Measurements from ENCODE around the gene FILIP1. TPM values are rescaled to one million over a fixed set of nuclear protein-coding genes. Genes with fewer than 3 reads are reported as not detected.
"Not testable (repeated sequence)": the region's sequence is repeated elsewhere in the genome, so short reads cannot be mapped to it uniquely, and the experiment has no call there.

Gene FILIP1
- total RNA-seq, 1 experiment from 2014 or later, result 0.29 TPM

- DNase-seq (ENCODE audit: low spot score), result no peak
Measured at GRCh38 chr6:75422024-75422639, 71.5 kb downstream of the FILIP1 start.

DNA sequence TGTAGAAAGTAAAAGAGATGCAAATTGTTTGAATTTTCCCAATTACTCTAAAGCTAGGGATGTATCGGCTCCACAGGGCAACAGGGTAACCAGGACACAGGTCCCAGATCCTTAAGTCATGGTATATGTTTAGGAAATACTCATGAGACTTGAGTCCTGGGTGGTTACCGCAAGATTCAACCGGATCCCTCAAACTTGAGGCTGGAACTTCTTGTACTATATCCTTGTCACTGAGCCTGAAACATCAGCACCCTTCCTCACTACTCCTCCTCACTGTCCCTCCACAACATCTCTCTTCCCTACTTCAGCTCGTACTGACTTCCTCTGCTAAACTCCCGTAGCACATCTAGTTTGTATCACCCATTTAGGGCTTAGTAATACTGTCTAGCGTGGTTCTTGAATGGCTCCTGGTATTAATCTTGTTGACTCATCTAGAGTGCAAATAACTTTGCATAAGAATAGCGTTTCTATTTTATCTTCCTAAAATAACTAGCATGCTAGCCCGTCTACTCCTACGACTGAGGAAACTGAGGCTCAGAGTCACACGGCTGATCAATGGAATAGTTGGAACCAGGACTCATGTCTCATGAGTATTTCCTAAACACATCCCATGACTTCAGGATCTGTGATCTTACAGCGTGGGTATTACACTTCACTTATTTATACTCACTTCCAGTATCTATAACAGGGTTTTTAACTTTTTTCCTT lies 72.1 kb downstream of the FILIP1 start:
- DNase-seq (ENCODE audit: low spot score), result no peak

DNA sequence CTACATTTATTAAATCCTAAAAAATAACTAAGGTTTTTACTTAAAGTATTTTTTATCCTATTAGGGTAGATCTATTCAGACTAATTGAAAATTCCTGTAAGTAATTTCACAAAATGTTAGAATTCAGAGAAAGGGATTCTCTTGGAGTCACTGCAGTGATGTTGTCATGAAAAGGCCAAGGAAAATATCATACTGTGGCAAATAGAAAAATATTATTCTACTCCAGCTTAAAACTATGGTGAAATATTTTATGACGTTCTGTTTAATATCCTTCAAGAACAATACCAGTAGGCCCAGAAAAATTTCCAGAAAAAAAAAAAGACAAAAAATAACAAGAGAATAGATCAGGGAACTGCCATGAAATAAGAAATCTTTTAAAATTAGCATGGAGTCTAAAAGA lies 73.6 kb downstream of the FILIP1 start:
- DNase-seq (ENCODE audit: low spot score), result no peak

- DNase-seq (ENCODE audit: low spot score), result no peak
Measured at GRCh38 chr6:75419416-75419815, 74.2 kb downstream of the FILIP1 start.

DNA sequence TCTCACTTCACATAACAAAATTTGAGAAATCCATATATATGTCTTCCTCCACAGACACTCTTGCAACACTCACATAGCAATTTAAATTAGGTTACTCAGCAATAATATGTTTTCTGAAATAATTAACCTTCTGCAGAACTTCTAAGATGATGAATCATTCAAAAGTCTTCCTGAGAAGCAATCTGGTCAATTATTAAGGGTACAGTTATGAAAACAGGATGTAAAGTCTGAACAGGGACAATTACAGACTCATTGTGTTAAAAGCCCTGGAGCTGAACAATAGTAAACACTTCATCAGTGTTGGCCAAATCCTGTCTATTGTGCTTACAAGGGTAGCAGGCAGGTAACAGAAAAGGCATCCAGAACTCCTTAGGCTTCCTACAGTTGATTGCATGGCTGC lies 75.4 kb downstream of the FILIP1 start:
- peak; percentile 11 for DNase-seq (ENCODE audit: low spot score)

DNA sequence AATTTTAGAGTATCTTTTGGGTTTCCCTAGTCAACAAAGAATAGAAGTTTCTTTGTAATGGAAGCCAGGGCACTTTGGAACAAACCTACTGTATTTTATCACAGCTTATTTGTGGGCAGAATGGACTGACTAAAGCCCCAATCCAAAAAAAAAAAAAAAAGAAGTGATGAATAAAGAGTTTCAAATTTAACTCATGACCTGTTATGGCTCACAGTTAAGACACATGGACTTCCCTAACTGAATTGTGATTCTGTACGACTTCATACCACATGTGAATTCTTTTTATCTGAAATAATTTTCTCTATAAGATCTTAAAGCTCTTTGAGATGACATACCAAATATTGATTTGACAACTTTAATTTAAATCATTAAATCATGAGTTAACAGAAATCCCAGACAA lies 77.2 kb downstream of the FILIP1 start:
- no peak for DNase-seq (ENCODE audit: low spot score)

GRCh38 chr6:75415804-75416203 lies 77.8 kb downstream of the FILIP1 start:
- DNase-seq (ENCODE audit: low spot score), result no peak

DNA sequence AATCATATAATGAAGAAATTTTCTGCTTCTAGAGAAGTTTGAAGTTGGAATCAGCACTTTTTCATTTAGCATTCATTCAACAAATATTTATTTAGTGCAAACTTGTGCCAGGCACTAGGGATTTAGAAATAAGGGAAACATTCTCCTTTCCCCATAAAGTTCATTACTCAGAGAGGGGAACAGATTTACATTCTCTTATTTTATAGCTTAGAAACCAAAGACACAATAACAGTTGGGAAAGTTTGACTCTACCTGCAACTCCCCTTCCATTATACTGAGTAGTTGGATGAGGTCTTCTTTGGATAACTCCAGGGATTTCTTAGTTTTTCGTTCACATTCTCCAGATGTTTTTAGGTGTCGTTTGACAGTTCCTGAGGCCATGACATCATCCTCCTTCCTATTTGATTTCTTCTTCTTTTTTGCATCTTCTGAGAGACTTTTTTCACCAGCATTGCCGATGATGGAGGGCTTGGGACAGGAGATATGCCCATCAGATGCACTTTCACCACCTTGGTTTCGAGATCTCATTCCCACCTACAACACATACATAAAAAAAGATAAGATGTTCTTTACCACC lies 79.1 kb downstream of the FILIP1 start:
- no peak for DNase-seq (ENCODE audit: low spot score)

DNA sequence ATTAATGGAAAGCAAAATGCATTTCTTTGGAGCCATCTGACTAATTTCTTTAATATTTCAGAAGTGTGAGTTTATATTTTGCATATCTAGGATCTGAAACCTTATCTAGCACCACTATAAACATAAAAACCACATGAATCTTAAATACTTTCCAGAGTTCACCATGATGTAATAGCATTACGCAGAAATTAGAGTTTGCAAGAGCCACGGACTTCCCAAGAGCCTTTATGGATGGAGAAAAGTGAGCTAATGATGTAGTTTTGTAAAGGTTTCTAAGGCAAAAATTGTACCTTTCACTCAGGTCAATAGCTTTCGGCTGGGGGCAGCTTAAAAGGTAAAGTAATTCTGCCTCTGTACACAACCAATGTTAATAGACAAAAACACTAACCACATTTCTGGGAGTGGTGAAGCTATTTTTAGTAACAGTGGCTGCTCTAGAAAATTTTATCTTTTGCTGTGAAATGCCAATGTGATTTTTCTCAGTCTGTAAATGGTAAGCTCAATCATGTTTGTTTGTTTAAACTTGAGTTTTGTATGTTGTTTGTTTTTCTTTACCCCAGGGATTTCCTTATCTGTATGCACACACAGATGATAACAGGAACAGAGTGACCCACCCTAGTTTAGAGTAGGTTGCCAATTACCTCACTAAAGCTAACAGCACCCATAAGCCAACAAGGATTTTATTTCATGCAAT lies 80.5 kb downstream of the FILIP1 start:
- peak; percentile 25 for DNase-seq (ENCODE audit: low spot score)

DNA sequence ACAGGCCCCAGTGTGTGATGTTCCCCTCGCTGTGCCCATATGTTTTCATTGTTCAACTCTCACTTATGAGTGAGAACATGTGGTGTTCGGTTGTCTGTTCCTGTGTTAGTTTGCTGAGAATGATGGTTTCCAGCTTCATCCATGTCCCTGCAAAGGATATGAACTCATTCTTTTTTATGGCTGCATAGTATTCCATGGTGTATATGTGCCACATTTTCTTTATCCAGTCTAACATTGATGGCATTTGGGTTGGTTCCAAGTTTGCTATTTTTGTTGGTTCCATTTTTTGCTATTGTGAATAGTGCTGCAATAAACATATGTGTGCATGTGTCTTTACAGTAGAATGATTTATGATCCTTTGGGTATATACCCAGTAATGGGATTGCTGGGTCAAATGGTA lies 83.0 kb downstream of the FILIP1 start:
- not testable (repeated sequence) for DNase-seq (ENCODE audit: low spot score)

DNA sequence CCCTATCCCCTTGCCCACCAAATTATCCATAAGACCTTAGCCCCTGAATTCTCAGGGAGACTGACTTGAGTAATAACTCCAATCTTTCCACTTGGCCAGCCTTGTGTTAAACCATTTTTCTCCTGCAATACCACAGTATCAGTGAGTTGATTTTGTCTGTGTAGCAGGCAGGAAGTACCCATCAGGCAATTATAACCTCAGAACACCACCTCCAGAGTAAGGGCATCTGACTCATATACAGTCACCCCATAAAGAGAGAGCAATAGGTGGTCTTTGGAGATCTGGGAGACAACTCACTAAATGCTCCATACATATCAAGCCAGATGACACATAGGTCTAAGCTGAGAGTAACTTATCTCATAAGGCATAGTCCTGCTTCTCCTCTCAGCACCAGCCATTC lies 83.7 kb downstream of the FILIP1 start:
- DNase-seq (ENCODE audit: low spot score), result peak; percentile 58

- DNase-seq (ENCODE audit: low spot score), result no peak
Measured at GRCh38 chr6:75409286-75409685, 84.3 kb downstream of the FILIP1 start.

DNA sequence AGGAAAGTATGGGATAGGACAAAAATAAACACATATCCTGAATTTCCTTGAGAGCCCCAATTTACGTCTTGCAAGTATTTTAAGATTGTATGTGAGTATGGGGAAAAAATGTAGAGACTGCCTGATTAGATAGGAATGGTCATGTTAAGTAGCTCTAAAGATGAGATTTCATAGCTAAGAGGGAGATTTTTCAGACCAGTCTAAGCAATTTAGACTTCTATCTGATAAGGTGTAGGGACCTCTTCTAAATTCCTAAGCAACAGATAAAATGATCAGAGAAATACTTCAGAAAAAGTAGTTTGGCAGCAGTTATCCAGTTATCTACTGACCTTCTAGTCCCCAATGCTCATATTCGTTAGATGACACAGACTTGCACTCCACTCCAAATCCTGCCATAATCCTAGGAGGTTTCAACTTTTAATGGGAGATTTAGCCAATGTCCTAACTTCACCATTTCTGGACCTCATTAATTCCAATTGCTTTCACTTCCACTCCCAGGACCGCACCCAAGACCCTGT lies 90.0 kb downstream of the FILIP1 start:
- no peak for DNase-seq (ENCODE audit: low spot score)

DNA sequence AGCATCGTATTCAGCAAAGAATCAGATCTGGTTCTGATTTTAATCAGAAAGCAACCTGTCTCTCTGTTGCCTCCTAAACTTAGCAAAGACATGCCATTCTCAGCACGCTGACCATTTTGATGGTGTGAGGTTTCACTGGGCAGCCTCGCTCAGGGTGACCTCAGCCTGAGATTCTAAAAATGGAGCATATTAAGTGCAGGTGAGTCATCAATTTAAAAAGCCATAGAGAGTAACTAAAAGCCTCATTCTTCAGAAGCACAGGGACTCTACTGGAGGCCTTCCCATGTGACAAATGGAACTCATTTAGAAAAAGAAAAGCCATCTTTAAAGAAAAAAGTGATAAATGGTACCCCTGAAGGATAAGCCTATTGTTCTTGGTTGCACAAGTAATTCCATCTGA lies 91.3 kb downstream of the FILIP1 start:
- peak; percentile 80 for DNase-seq (ENCODE audit: low spot score)

GRCh38 chr6:75397656-75398465 lies 95.7 kb downstream of the FILIP1 start:
- DNase-seq (ENCODE audit: low spot score), result peak; percentile 42

DNA sequence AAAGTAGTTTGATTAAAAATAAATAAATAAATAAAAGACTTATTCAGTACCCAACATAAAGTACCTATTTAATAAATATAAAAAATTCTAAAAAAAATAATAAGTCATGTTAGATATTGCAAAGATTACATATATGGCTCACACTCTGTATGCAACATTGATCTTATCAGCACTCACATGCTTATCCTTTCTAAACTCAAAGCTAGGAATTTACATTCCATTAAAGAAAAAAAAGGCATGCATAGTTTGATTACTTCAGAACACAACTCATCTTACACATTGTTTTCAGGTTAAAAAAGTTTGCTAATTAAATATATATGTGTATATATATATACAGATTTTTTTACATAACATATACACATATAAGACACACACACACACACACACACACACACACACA lies 96.4 kb downstream of the FILIP1 start:
- DNase-seq (ENCODE audit: low spot score), result no peak

GRCh38 chr6:75396005-75396800 lies 97.4 kb downstream of the FILIP1 start:
- DNase-seq (ENCODE audit: low spot score), result peak; percentile 36

- no peak for DNase-seq (ENCODE audit: low spot score)
Measured at GRCh38 chr6:75393806-75394205, 99.8 kb downstream of the FILIP1 start.

GRCh38 chr6:75391276-75391675 lies 102.3 kb downstream of the FILIP1 start:
- no peak for DNase-seq (ENCODE audit: low spot score)

- no peak for DNase-seq (ENCODE audit: low spot score)
Measured at GRCh38 chr6:75386050-75386770, 107.4 kb downstream of the FILIP1 start.
